LHCN-M2 (cell line): ENCODE measurements around the gene TST. TPM values are rescaled to one million over a fixed set of nuclear protein-coding genes. Genes with fewer than 3 reads are reported as not detected.

Experiments
- total RNA-seq: library from RNA; depleted of rRNA; stranded (reverse); fragments of >200 nt; gene quantifications from 2 replicates; pipeline ENCODE4 v1.2.3, GENCODE V29; 2014; rRNA removed

Gene TST
- total RNA-seq, 1 experiment from 2014 or later: 18.4 TPM

Other genes starting within 250 kb of the TST start
- gene IFT27, start 243.3 kb downstream of the TST start, total RNA-seq: 6.3 and 9.4 TPM in 2 replicates
- gene PVALB, start 202.4 kb downstream of the TST start, total RNA-seq: not detected in 2 replicates
- gene NCF4, start 158.4 kb downstream of the TST start, total RNA-seq: not detected in 2 replicates
- gene CSF2RB, start 105.8 kb downstream of the TST start, total RNA-seq: not detected in 2 replicates
- 46.4 and 61.3 TPM in 2 replicates for gene MPST, start 295 bp upstream of the TST start, total RNA-seq
- gene KCTD17, start 32.3 kb upstream of the TST start, total RNA-seq: 34.0 and 35.1 TPM in 2 replicates
- gene TMPRSS6, start 90.3 kb upstream of the TST start, total RNA-seq: not detected in 2 replicates
- not detected in 2 replicates for gene IL2RB, start 130.5 kb upstream of the TST start, total RNA-seq
- 2.2 and 3.2 TPM in 2 replicates for gene C1QTNF6, start 168.8 kb upstream of the TST start, total RNA-seq
- gene SSTR3, start 193.0 kb upstream of the TST start, total RNA-seq: not detected in 2 replicates
- gene RAC2, start 224.8 kb upstream of the TST start, total RNA-seq: 0.69 and 1.1 TPM in 2 replicates